Measurements from ENCODE around the gene PLEK. TPM values are rescaled to one million over a fixed set of nuclear protein-coding genes. Genes with fewer than 3 reads are reported as not detected.

PLEK gene
- 10 to 100 TPM in 1 of 6 experiments, 1 to 10 TPM in 4, under 1 TPM in 1; 0.98 to 14.8 (median 2.4) TPM for total RNA-seq
- long read RNA-seq, partial matches to known transcripts: 2 of 2 reads
- long read RNA-seq, other reads (novel, unspliced or antisense): 0 of 2 reads

GRCh38 chr2:68365087-68365486 is at the start of gene PLEK:
PLEK (plus strand) TSS chr2:68365282; CDS start chr2:68365352, 70 bp downstream.
- H3K27me3 ChIP-seq: no peaks in the 10 kb centered on the region
- 74% methylated on average over 4 of the region's 7 CpGs for WGBS (ENCODE audit: insufficient coverage, low coverage, low lambda C conversion rate, missing lambda C conversion rate)
- no peaks in the 10 kb centered on the region for H3K4me1 ChIP-seq
- peak; percentile 52 to 66 (median 60) for ATAC-seq
- H3K4me3 ChIP-seq: peak within 1 kb of the TSS; percentile 15 to 42 (median 32)
- TF ChIP-seq, protein P1, sequence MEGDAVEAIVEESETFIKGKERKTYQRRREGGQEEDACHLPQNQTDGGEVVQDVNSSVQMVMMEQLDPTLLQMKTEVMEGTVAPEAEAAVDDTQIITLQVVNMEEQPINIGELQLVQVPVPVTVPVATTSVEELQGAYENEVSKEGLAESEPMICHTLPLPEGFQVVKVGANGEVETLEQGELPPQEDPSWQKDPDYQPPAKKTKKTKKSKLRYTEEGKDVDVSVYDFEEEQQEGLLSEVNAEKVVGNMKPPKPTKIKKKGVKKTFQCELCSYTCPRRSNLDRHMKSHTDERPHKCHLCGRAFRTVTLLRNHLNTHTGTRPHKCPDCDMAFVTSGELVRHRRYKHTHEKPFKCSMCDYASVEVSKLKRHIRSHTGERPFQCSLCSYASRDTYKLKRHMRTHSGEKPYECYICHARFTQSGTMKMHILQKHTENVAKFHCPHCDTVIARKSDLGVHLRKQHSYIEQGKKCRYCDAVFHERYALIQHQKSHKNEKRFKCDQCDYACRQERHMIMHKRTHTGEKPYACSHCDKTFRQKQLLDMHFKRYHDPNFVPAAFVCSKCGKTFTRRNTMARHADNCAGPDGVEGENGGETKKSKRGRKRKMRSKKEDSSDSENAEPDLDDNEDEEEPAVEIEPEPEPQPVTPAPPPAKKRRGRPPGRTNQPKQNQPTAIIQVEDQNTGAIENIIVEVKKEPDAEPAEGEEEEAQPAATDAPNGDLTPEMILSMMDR (IDR thresholded peaks at IDR 0.05): no peak
- TF ChIP-seq POLR2A (IDR thresholded peaks at IDR 0.05): peak; percentile 58
- H3K27ac ChIP-seq: peak within 1 kb of the TSS in 2 of 3 donors; percentile 57 to 61
- no peaks in the 10 kb centered on the region for H3K9me3 ChIP-seq
- intact Hi-C loops (cut with DNase I): loop anchor here in 1 of 2 donors (10.0 kb wide), 1 partner anchor 70 kb away; no protein-coding TSS in a partner anchor
- H3K36me3 ChIP-seq: no peaks in the 10 kb centered on the region
- peak; percentile 66 to 77 (median 70) for DNase-seq

DNA sequence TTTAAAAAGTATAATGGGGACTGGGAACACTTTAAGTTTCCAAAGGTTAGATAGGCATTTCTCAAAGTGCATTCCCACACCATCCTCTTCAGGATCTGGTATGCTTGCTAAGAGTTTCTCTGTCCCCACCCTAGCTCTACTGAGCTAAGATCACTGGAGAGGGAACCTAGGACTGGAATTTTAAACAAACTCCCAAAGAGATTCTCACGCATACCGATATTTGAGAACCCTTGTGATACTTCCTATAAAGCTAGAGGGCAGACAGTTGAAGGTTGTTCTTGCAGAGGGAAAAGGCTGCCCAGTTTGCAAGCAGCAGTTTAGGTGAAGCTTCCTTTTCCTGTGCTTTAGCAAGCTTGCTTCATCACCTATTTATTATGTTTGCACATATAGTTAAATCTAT is 49.0 kb upstream of the PLEK start:
- intact Hi-C loops (cut with DNase I): no loop called here
- peaks cover 0 to 18% of the 10 kb centered on the region in 2 donors for H3K27me3 ChIP-seq
- ATAC-seq: no peak
- H3K9me3 ChIP-seq: no peaks in the 10 kb centered on the region
- TF ChIP-seq POLR2A (IDR thresholded peaks at IDR 0.05): no peak
- TF ChIP-seq, protein P1 (IDR thresholded peaks at IDR 0.05): no peak
- no peak for DNase-seq
- peaks cover 0 to 9% (median 0%) of the 10 kb centered on the region in 4 donors for H3K4me1 ChIP-seq
- no peak overlapping the region for H3K27ac ChIP-seq
- no peak overlapping the region for H3K4me3 ChIP-seq
- H3K36me3 ChIP-seq: no peaks in the 10 kb centered on the region
- WGBS (ENCODE audit: insufficient coverage, low coverage, low lambda C conversion rate, missing lambda C conversion rate): 60% methylated on average over 2 of the region's 2 CpGs

DNA sequence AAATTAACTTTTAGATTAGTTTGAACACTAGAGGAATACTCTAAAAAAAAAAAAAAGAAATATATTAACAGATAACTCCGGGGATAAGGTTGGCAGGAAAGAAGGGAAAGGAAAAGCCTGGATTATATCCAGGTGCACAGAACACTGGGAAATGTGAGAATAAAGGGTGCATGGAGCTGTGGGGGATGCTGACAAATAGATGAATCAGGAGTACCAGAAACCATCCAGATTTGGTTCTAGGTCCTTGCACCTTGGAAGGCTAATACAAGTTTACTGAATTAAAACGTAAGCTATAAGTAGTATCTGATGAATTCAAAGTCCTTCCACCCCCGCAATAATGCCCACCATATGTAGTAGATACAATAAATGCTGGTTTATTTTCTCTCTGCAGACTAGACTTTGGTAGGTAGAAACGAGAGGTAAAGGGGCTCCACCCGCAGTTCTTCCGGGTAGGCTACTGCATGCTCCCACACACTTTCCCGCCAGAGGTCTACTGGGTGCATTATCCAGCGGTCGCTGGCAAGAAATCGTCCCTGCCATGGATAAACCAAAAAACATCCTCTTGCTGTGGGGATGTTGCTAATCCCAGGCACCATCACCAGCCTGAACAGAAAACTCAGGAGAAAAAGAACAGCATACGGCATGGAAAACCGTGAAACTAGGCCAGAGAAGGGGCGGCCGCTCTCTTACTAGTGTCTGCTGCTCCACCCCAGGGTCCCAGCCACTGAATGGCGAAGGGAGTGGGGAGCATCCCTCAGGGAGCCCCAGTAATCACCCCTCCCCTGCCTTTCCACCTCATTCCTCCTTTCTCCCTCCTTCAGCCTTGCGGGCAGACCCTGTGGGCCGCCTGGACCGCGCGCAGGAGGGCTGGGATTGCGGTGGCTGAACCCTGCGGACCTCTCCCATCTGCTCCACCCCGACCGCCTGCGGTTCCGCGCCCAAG is 46.8 kb upstream of the PLEK start:
- intact Hi-C loops (cut with DNase I): no loop called here
- peak in 1 of 3 donors; percentile 52 for DNase-seq
- Histone ChIP-seq H3K4me3 (peak overlapping the region; percentile 47 to 57 (median 48)), H3K9me3 (no peaks in the 10 kb centered on the region), H3K36me3 (no peaks in the 10 kb centered on the region), H3K4me1 (peaks cover 0 to 9% (median 0%) of the 10 kb centered on the region in 4 donors), H3K27ac (peak overlapping the region; percentile 75 to 93 (median 76)), H3K27me3 (peaks cover 0 to 18% of the 10 kb centered on the region in 2 donors)
- no peak for TF ChIP-seq POLR2A (IDR thresholded peaks at IDR 0.05)
- TF ChIP-seq, protein P1 (IDR thresholded peaks at IDR 0.05): no peak
- 21% methylated on average over 18 of the region's 27 CpGs for WGBS (ENCODE audit: insufficient coverage, low coverage, low lambda C conversion rate, missing lambda C conversion rate)
- ATAC-seq: peak; percentile 4 to 19 (median 12)

DNA sequence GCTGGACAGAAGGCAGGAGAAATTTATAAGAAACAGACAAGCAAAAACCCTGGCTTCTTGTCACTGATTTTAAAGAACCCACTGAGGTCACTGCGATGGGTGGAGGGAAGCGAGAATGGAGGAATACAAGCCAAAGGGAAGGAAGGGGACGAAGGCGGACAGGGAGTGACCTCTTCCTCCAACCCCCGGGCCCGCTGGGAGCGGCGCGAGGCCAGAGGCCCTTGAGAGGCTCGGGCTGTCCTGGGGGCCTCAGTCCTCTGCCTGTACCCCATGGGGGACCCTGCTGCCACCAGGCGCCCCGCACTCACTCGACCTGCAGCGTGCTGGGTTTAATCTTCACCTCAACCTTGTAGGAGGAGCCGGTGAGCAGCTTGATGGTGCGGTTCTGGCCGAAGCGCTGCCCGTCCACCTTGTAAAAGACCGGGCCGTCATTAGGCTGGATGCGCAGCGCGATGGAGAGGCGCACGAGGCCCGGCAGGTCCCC is 46.1 kb upstream of the PLEK start:
- Histone ChIP-seq H3K27me3 (peaks cover 0 to 18% of the 10 kb centered on the region in 2 donors), H3K4me1 (peaks cover 0 to 9% (median 0%) of the 10 kb centered on the region in 4 donors), H3K27ac (peak overlapping the region; percentile 75 to 93 (median 76)), H3K9me3 (no peaks in the 10 kb centered on the region), H3K4me3 (peak overlapping the region; percentile 47 to 57 (median 48)), H3K36me3 (no peaks in the 10 kb centered on the region)
- DNase-seq (peak; percentile 28 to 65 (median 46)), ATAC-seq (peak; percentile 44 to 61 (median 56))
- intact Hi-C loops (cut with DNase I): no loop called here
- TF ChIP-seq POLR2A (IDR thresholded peaks at IDR 0.05): no peak
- TF ChIP-seq, protein P1 (IDR thresholded peaks at IDR 0.05): no peak
- 3% methylated on average over 8 of the region's 27 CpGs for WGBS (ENCODE audit: insufficient coverage, low coverage, low lambda C conversion rate, missing lambda C conversion rate)

Measured in right lobe of liver (tissue), 6 donors.